Measurements from ENCODE around the gene IMMT. TPM values are rescaled to one million over a fixed set of nuclear protein-coding genes. Genes with fewer than 3 reads are reported as not detected.

The IMMT gene
- total RNA-seq, 1 experiment from 2014 or later = 112 TPM

GRCh38 chr2:86097913-86098312 lies 97.3 kb downstream of the IMMT start:
- H4K8ac ChIP-seq (replicated peaks; ENCODE audit: insufficient read length, low read depth, low read length) = no peak overlapping the region
- H3K27me3 ChIP-seq (ENCODE audit: insufficient read depth, low read length) = no peaks in the 10 kb centered on the region
- H4K20me1 ChIP-seq (ENCODE audit: control insufficient read depth, insufficient read depth, insufficient read length) = no peaks in the 10 kb centered on the region
- no peak overlapping the region for H3K9ac ChIP-seq (ENCODE audit: extremely low read depth, insufficient read length, low read length)
- H3K9me3 ChIP-seq (ENCODE audit: control insufficient read depth, low read depth, low read length) = no peaks in the 10 kb centered on the region
- H3K18ac ChIP-seq (ENCODE audit: insufficient read length, low read depth, low read length) = no peak overlapping the region
- no peak overlapping the region for H2AFZ ChIP-seq (ENCODE audit: low read length)
- no peaks in the 10 kb centered on the region for H3K23me2 ChIP-seq (ENCODE audit: insufficient read length, low read depth, low read length, poor library complexity, severe bottlenecking)
- no peak overlapping the region for H3K4ac ChIP-seq (ENCODE audit: low read depth, low read length)
- Mint-ChIP-seq H3K4me3 (no peak overlapping the region), H3K27me3 (ENCODE audit: low read depth) (no peaks in the 10 kb centered on the region), H3K4me1 (no peaks in the 10 kb centered on the region), H3K36me3 (ENCODE audit: insufficient read depth in 1 of 3, low read depth in 3 of 3) (peaks cover 23 to 75% (median 69%) of the 10 kb centered on the region in 3 experiments), H3K9me3 (no peaks in the 10 kb centered on the region), H3K27ac (no peak overlapping the region)
- no peak overlapping the region for H3K14ac ChIP-seq (ENCODE audit: insufficient read depth, low read length)
- no peak overlapping the region for H2BK15ac ChIP-seq (ENCODE audit: low read depth, low read length)
- peaks cover 11% of the 10 kb centered on the region for H3K79me1 ChIP-seq (ENCODE audit: insufficient read depth, low read depth, low read length, poor library complexity, severe bottlenecking)
- H4K91ac ChIP-seq (ENCODE audit: insufficient read length, low read depth, low read length) = no peak overlapping the region
- TF ChIP-seq CTCF (conservative IDR thresholded peaks at IDR 0.05) = no peak
- no peak overlapping the region for H3K4me2 ChIP-seq (ENCODE audit: insufficient read depth, insufficient read length, low read length)
- no peak overlapping the region for H4K5ac ChIP-seq (ENCODE audit: insufficient read length, low read depth, low read length)
- no peak overlapping the region for H2BK20ac ChIP-seq (ENCODE audit: low read depth, low read length, poor library complexity, severe bottlenecking)
- H2BK5ac ChIP-seq (ENCODE audit: insufficient read length, low read length) = no peak overlapping the region
- H2BK120ac ChIP-seq (ENCODE audit: low read depth, low read length, poor library complexity, severe bottlenecking) = no peak overlapping the region
- H3K79me2 ChIP-seq (ENCODE audit: insufficient read depth, low read length) = peaks cover 6% of the 10 kb centered on the region; the same call in 1 of the 2 replicates
- H3K56ac ChIP-seq (ENCODE audit: insufficient read length, low read depth, low read length) = no peak overlapping the region
- H3K23ac ChIP-seq (ENCODE audit: insufficient read length, low read depth, low read length) = no peak overlapping the region
- H2AK5ac ChIP-seq (ENCODE audit: insufficient read length, low read length) = no peak overlapping the region
- no peak overlapping the region for H2BK12ac ChIP-seq (ENCODE audit: insufficient read length, low read depth, low read length)
- WGBS (ENCODE audit: extremely low coverage, insufficient read length, low lambda C conversion rate) = no CpG with 5 or more reads among the region's 1 CpG
- DNase-seq = no peak
- H3T11ph ChIP-seq (ENCODE audit: low read length) = no peak overlapping the region
- H3K4me1 ChIP-seq (ENCODE audit: insufficient read depth, low read length) = no peaks in the 10 kb centered on the region
- H3K27ac ChIP-seq (ENCODE audit: insufficient read length, low read depth, low read length) = no peak overlapping the region

Measured in H9 (cell line).